ENCODE data around the gene DNAI1.

The DNAI1 gene

DNA sequence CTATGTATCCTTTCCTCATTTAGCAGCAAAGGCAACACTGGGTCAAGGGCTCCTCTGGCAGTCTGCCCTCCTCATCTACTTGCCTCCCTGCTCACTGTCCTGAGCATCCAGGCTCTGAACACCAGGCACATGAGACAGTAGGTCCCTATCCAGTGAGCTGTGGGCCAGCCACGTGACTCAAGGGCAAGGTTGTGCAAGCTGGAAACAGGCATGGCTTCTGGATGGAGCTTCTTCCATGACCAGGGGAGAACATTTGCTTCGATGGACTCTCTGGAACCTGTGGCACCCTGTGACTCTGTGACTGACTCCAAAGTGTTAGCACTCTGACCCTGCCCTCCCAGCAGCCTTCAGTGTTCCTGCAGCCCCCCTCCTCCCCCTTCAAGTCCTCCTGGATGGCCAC is 33.0 kb downstream of the DNAI1 start:
- no peak for DNase-seq

- DNase-seq: no peak
Measured at GRCh38 chr9:34492051-34492450, 33.4 kb downstream of the DNAI1 start.

DNA sequence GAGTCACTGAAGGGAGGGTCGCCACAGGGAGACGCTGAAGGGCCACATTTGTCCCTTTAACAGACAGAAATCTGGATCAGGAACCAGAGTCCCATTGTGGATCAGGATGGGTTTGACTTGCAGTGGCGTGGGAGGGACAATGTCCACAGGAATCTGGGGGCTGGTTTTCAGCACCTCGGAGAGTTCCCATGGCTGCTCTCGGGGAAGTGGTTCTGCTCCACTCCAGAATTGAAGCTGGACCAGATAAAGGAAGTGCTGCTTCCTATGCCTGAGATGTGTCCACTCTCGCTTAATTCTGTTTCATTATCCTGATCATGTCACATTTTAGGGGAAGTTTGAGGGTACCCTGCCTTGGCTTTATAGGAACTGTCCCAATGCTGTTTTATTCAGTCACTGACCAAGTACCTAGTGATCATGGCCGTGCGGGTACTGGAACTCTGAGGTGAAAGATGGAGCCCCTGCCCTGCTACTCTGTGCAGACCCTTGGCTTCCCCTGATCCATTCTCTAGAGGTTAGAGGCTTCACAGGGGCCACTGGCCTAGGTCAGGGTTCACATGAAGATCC is 35.4 kb downstream of the DNAI1 start:
- no peak for DNase-seq

- no peak for DNase-seq
Measured at GRCh38 chr9:34496149-34496712, 37.6 kb downstream of the DNAI1 start.

GRCh38 chr9:34498553-34498952 is 39.9 kb downstream of the DNAI1 start:
- no peak for DNase-seq

GRCh38 chr9:34499076-34499475 is 40.5 kb downstream of the DNAI1 start:
- DNase-seq: no peak

DNA sequence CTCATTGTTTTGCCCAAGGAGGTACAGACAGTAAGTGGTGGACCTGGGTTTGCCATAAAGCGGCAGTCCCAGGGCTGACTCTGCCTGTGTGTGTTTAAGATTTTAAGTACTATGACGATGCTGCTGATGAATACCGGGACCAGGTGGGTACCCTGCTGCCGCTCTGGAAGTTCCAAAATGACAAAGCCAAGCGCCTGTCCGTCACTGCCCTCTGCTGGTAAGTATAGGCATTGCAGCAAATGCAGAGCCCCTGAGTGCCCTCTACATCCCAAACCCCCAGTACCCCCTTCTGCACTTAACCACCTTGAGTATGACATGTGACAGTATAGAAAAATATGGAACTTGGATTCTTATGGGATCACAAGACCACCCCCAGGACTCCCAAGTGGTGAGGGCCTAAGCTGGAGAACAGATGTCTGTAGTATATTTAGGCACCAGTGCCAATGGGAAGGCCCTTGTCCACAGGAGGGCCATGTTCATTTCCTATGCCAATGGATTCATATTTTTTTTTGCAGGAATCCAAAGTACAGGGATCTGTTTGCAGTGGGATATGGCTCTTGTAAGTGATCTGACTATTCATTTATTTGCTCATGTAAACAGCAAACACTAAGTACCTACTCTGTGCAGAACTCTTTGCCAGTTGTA is 42.1 kb downstream of the DNAI1 start:
- no peak for DNase-seq

- no peak for DNase-seq
Measured at GRCh38 chr9:34501372-34501771, 42.8 kb downstream of the DNAI1 start.

DNA sequence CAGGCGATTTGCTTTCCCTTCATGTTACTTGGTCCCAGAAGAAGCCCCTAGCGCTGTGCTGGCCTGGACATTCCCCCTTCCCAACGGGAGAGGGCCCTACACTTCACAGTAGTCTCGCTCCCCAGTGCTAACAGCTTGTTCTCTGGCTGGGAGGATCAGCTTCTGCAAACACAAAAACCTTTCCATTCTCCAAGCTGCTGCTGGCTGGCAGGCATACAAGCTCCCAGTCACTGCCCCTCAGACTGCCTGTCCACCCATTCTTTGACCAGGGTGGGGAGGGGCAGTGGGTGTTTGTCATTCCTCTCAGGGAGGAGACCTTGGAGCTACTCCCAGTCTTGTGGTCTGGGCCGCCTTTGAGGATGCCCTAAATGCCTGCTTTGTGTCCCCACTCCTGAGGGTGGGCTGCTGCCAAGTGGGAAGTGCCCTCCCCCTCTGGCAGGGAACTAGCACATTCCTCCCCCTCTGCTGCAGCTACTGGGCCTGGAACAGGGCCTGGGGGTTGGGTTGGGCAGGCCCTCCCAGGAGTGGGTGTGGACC is 43.4 kb downstream of the DNAI1 start:
- no peak for DNase-seq

GRCh38 chr9:34502471-34502870 is 43.9 kb downstream of the DNAI1 start:
- DNase-seq: no peak

GRCh38 chr9:34502891-34503290 is 44.3 kb downstream of the DNAI1 start:
- DNase-seq: no peak

GRCh38 chr9:34503406-34503805 is 44.8 kb downstream of the DNAI1 start:
- DNase-seq: no peak

GRCh38 chr9:34505370-34506120 is 46.9 kb downstream of the DNAI1 start:
- no peak for DNase-seq

- DNase-seq: no peak
Measured at GRCh38 chr9:34506623-34507022, 48.0 kb downstream of the DNAI1 start.

- no peak for DNase-seq
Measured at GRCh38 chr9:34507556-34507955, 49.0 kb downstream of the DNAI1 start.

- DNase-seq: no peak
Measured at GRCh38 chr9:34507966-34508365, 49.4 kb downstream of the DNAI1 start.

DNA sequence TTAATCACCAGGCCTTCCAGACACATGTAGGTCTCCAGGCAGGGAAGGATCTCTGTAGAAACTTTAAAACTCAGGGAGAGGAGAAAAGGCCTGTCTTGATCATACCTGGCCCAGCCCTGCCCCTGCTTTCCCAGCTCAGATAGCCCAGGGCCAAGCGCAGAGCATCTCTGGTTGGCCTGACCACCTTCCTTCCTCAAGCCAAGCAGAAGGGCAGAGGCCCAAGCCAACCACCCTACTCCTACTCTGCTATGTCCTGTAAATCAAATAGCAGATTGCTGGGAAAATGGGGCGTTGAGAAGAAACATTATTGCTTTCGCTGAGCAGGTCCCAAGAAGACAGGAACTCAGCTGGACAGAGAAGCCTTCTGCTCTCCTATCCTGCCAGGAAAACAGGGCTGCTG is 49.9 kb downstream of the DNAI1 start:
- no peak for DNase-seq

GRCh38 chr9:34508951-34509350 is 50.3 kb downstream of the DNAI1 start:
- DNase-seq: no peak

DNA sequence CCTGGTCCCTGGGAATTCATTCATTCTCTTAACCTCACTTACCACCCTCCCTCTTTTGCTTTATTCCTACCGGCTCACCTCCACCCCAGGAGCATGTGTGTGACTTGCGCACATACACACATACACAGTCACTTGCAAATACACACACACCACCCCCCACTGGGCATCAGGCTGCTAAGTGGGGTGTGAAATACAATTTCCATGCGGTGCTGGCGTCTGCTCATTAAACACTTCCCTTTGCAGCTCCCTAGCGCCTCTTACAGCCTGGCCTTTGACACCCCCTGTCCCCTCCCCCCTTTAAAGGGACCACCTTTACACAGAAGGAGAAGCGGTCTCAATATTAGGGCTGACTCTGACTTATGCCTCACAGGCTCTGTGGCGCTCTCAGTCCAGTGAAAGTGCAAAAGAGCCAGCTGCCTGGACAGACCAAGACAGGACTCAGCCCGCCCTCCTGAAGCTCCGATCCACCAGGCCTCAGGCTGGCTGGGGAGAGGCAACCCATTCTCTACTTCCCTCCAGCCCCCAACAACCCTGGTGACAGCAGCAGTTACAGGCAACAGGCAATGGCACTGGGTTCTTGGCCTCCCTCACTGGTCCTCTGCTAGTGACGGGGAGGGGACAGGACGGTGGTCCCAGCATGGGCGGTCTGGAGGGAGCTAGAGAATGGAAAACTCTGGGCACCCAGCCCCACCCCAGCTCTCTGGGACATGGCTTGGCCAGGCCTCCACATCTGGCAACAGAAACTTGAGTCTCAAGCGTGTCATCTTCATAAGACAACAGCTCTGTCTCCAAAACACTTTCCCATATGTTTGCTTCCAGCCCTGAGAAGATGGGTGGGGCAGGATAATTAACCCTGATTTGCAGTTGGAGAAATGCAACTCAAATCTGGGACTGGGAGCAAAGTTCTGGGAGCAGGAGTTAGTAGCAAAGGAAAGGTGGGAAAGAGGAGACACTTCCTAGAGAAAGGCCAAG is 52.2 kb downstream of the DNAI1 start:
- no peak for DNase-seq

DNA sequence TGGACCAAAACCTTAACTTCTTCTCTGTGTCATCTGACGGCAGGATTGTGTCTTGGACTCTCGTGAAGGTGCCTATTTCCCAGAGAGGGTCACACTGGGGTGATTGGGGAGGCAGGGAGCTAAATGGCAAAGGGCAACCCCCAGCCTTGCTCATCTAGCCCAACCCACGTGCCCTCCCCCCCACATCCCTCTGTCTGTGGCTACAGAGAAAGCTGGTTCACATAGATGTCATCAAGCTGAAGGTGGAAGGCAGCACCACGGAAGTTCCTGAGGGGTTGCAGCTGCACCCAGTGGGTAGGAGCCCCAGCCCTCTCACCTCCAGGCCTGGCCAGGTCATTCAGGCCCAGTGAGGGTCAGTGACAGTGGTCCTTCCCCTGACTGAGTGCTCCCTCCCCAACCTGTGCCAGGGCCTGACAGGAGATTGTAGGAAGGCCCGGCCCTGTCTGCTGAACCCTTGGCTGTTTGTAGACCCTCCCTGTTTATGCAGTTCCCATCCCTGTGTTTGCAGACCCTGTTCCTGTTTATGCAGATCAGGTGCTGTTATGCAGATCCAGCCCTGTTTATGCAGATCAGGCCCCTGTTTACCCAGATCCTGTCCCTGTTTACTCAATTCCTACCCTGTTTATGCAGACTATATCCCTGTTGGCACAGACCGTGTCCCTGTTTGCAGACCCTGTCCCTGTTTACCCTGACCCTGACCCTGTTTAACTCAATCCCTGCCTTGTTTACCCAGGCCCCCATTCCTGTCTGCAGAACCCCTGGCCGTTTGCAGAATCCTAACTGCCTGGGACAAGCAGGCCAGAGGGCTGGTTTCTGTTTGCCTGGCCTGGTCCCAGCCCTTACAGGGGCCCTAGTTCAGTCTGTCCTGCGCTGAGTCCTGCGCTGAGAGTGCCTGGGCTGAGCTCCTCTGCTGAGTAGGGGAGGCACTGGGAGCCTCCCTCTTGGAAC is 53.8 kb downstream of the DNAI1 start:
- DNase-seq: no peak

GRCh38 chr9:34513567-34514214 is 55.1 kb downstream of the DNAI1 start:
- DNase-seq: no peak
